C4-2B (cell line): ENCODE measurements around the gene SERPINH1.

Experiments used
- H3K27ac ChIP-seq: fragments of 450-650 bp; 2 replicates; pipeline ENCODE4 v1.5.1; 2017
- CTCF ChIP-seq: fragments of 450-650 bp; conservative IDR thresholded peaks from 2 replicates; pipeline ENCODE4 v1.5.1; 2017; ENCODE audit warnings: mild to moderate bottlenecking
- ZFX ChIP-seq: fragments of 450-650 bp; IDR thresholded peaks from 2 replicates; pipeline ENCODE4 v1.6.1; 2017

Gene SERPINH1

GRCh38 chr11:75562048-75562835, at the start of gene SERPINH1:
Gene SERPINH1, plus strand, starts transcription at chr11:75562253. Its CDS starts 4,097 bp downstream, at chr11:75566350.
- TF ChIP-seq ZFX (no peak), CTCF (no peak)
- peak within 1 kb of the TSS; percentile 55 for H3K27ac ChIP-seq

GRCh38 chr11:75513250-75513649, 48.8 kb upstream of the SERPINH1 start:
- H3K27ac ChIP-seq: peak overlapping the region; percentile 66
- TF ChIP-seq CTCF (no peak), ZFX (no peak)

- no peak overlapping the region; the same call in 1 of the 2 replicates for H3K27ac ChIP-seq
- TF ChIP-seq ZFX (no peak), CTCF (no peak)
Measured at GRCh38 chr11:75514596-75514995, 47.5 kb upstream of the SERPINH1 start.

- no peak for TF ChIP-seq CTCF
- no peak for TF ChIP-seq ZFX
- peak overlapping the region; percentile 6; the same call in 1 of the 2 replicates for H3K27ac ChIP-seq
Measured at GRCh38 chr11:75516140-75516539, 45.9 kb upstream of the SERPINH1 start.

- no peak for TF ChIP-seq ZFX
- TF ChIP-seq CTCF: no peak
- H3K27ac ChIP-seq: peak overlapping the region; percentile 6; the same call in 1 of the 2 replicates
Measured at GRCh38 chr11:75516886-75517285, 45.2 kb upstream of the SERPINH1 start.

- H3K27ac ChIP-seq: no peak overlapping the region
- TF ChIP-seq ZFX: no peak
- no peak for TF ChIP-seq CTCF
Measured at GRCh38 chr11:75518204-75518549, 43.9 kb upstream of the SERPINH1 start.

- H3K27ac ChIP-seq: no peak overlapping the region
- TF ChIP-seq ZFX: no peak
- no peak for TF ChIP-seq CTCF
Measured at GRCh38 chr11:75518771-75519653, 43.0 kb upstream of the SERPINH1 start.
